ENCODE data around the gene HRAS. TPM values are rescaled to one million over a fixed set of nuclear protein-coding genes. Genes with fewer than 3 reads are reported as not detected.

The HRAS gene
- polyA plus RNA-seq, 1 of the 3 experiments (the other 2 are of a cell fraction), result 217 TPM

DNA sequence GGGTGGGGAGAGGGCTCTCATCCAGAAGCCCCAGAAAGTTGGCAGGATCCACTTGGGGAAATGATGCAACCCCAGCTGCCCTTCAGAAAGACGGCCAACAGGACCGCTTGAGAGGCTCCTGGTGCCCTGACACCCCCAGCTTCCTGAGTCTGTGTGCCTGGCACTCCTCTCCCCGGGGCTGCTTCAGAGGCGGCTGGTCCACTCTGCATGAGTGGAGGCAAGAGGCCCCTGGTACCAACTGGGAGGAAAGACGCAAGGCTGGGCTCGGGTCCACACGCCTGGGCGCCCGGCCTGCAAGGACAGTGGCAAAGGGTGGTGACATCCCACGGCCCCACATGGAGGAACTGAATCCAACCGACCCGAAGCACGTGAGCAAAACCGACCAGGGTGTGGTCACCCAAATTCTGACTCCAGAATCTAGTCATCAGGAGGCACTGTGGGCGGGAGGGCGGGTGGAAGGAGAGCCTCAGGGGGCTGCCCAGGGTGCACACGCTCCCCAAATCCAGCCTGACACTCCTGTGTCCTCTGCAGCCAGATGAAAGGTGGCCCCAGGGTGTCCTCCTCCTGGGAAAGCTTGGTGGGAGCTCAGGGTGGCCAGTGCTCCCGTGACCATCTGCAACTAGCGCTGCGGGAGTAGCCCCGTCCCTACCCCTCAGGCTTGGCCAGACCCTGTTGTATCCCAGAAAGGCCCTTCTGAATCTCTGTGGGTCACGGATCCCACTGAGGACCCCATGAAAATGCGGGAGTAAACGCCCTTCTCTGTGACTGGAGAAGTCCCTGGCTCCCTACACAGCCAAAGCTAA, 32.0 kb downstream of the HRAS start:
- Histone ChIP-seq H3F3A (replicated peaks; ENCODE audit: insufficient read depth) (peaks cover 4% of the 10 kb centered on the region), H3K4me1 (ENCODE audit: control insufficient read depth in 1 of 2, insufficient read depth in 2 of 2, low read depth in 1 of 2, low read length in 1 of 2) (peaks cover 7 to 9% of the 10 kb centered on the region in 2 experiments; a peak in 2 of 4 replicates), H3K4me3 (ENCODE audit: low read depth in 2 of 2, low read length in 1 of 2) (no peak overlapping the region), H3K36me3 (replicated peaks in 1 of 2; ENCODE audit: control insufficient read depth in 1 of 2, insufficient read depth in 2 of 2, low read length in 1 of 2) (peaks cover 9 to 41% of the 10 kb centered on the region in 2 experiments), H3K27ac (ENCODE audit: low read depth in 2 of 2, low read length in 1 of 2) (no peak overlapping the region; a peak in 1 of 4 replicates), H4K20me1 (ENCODE audit: insufficient read depth) (0 out of 2 replicates have a peak, but pooled peaks cover 7% of the 10 kb centered on the region), H3K27me3 (ENCODE audit: insufficient read depth) (no peaks in the 10 kb centered on the region), H2AFZ (ENCODE audit: low read depth) (no peak overlapping the region), H3K9ac (no peak overlapping the region), H3K79me2 (ENCODE audit: insufficient read depth) (peaks cover 51% of the 10 kb centered on the region), H3K4me2 (no peak overlapping the region), H3K9me2 (no peaks in the 10 kb centered on the region), H3K9me3 (no peaks in the 10 kb centered on the region)
- ChIA-PET CTCF (interaction anchor here (0.7 to 1.5 kb wide), 2 partner anchors 16 to 51 kb away, joined by 4 read pairs; no protein-coding TSS in a partner anchor), POLR2A (no interaction called here)
- WGBS (ENCODE audit: low lambda C conversion rate), result 82% methylated on average over 14 of the region's 24 CpGs
- TF ChIP-seq SIN3A (IDR thresholded peaks at IDR 0.05; ENCODE audit: borderline replicate concordance, low read depth, low read length), result no peak
- no peak for TF ChIP-seq FOXJ3 (CRISPR knock-in tag; IDR thresholded peaks at IDR 0.05)
- TF ChIP-seq, protein P1, sequence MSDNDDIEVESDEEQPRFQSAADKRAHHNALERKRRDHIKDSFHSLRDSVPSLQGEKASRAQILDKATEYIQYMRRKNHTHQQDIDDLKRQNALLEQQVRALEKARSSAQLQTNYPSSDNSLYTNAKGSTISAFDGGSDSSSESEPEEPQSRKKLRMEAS (IDR thresholded peaks at IDR 0.05; ENCODE audit: low read depth), result no peak
- no peak for TF ChIP-seq RCOR1 (IDR thresholded peaks at IDR 0.05; ENCODE audit: low read length)
- TF ChIP-seq, protein P2, sequence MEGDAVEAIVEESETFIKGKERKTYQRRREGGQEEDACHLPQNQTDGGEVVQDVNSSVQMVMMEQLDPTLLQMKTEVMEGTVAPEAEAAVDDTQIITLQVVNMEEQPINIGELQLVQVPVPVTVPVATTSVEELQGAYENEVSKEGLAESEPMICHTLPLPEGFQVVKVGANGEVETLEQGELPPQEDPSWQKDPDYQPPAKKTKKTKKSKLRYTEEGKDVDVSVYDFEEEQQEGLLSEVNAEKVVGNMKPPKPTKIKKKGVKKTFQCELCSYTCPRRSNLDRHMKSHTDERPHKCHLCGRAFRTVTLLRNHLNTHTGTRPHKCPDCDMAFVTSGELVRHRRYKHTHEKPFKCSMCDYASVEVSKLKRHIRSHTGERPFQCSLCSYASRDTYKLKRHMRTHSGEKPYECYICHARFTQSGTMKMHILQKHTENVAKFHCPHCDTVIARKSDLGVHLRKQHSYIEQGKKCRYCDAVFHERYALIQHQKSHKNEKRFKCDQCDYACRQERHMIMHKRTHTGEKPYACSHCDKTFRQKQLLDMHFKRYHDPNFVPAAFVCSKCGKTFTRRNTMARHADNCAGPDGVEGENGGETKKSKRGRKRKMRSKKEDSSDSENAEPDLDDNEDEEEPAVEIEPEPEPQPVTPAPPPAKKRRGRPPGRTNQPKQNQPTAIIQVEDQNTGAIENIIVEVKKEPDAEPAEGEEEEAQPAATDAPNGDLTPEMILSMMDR (IDR thresholded peaks at IDR 0.05), result no peak
- TF ChIP-seq, protein P3, sequence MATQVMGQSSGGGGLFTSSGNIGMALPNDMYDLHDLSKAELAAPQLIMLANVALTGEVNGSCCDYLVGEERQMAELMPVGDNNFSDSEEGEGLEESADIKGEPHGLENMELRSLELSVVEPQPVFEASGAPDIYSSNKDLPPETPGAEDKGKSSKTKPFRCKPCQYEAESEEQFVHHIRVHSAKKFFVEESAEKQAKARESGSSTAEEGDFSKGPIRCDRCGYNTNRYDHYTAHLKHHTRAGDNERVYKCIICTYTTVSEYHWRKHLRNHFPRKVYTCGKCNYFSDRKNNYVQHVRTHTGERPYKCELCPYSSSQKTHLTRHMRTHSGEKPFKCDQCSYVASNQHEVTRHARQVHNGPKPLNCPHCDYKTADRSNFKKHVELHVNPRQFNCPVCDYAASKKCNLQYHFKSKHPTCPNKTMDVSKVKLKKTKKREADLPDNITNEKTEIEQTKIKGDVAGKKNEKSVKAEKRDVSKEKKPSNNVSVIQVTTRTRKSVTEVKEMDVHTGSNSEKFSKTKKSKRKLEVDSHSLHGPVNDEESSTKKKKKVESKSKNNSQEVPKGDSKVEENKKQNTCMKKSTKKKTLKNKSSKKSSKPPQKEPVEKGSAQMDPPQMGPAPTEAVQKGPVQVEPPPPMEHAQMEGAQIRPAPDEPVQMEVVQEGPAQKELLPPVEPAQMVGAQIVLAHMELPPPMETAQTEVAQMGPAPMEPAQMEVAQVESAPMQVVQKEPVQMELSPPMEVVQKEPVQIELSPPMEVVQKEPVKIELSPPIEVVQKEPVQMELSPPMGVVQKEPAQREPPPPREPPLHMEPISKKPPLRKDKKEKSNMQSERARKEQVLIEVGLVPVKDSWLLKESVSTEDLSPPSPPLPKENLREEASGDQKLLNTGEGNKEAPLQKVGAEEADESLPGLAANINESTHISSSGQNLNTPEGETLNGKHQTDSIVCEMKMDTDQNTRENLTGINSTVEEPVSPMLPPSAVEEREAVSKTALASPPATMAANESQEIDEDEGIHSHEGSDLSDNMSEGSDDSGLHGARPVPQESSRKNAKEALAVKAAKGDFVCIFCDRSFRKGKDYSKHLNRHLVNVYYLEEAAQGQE (IDR thresholded peaks at IDR 0.05; ENCODE audit: low read depth, low read length), result no peak
- TF ChIP-seq JUND (IDR thresholded peaks at IDR 0.05), result no peak
- TF ChIP-seq, protein P4, sequence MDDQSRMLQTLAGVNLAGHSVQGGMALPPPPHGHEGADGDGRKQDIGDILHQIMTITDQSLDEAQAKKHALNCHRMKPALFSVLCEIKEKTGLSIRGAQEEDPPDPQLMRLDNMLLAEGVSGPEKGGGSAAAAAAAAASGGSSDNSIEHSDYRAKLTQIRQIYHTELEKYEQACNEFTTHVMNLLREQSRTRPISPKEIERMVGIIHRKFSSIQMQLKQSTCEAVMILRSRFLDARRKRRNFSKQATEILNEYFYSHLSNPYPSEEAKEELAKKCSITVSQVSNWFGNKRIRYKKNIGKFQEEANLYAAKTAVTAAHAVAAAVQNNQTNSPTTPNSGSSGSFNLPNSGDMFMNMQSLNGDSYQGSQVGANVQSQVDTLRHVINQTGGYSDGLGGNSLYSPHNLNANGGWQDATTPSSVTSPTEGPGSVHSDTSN (IDR thresholded peaks at IDR 0.05), result no peak
- TF ChIP-seq TEAD4 (IDR thresholded peaks at IDR 0.05; ENCODE audit: borderline replicate concordance, insufficient read depth), result no peak
- TF ChIP-seq EZH2phosphoT487 (IDR thresholded peaks at IDR 0.05; ENCODE audit: borderline replicate concordance, low read depth), result no peak
- no peak for TF ChIP-seq MEF2A (IDR thresholded peaks at IDR 0.05; ENCODE audit: borderline replicate concordance, low read depth)
- TF ChIP-seq, protein P5, sequence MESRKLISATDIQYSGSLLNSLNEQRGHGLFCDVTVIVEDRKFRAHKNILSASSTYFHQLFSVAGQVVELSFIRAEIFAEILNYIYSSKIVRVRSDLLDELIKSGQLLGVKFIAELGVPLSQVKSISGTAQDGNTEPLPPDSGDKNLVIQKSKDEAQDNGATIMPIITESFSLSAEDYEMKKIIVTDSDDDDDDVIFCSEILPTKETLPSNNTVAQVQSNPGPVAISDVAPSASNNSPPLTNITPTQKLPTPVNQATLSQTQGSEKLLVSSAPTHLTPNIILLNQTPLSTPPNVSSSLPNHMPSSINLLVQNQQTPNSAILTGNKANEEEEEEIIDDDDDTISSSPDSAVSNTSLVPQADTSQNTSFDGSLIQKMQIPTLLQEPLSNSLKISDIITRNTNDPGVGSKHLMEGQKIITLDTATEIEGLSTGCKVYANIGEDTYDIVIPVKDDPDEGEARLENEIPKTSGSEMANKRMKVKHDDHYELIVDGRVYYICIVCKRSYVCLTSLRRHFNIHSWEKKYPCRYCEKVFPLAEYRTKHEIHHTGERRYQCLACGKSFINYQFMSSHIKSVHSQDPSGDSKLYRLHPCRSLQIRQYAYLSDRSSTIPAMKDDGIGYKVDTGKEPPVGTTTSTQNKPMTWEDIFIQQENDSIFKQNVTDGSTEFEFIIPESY (IDR thresholded peaks at IDR 0.05; ENCODE audit: borderline replicate concordance, low read depth), result no peak
- TF ChIP-seq FOXM1 (IDR thresholded peaks at IDR 0.05; ENCODE audit: low read depth), result no peak
- TF ChIP-seq SMC3 (IDR thresholded peaks at IDR 0.05; ENCODE audit: low read depth, low read length), result no peak
- TF ChIP-seq, protein P6, sequence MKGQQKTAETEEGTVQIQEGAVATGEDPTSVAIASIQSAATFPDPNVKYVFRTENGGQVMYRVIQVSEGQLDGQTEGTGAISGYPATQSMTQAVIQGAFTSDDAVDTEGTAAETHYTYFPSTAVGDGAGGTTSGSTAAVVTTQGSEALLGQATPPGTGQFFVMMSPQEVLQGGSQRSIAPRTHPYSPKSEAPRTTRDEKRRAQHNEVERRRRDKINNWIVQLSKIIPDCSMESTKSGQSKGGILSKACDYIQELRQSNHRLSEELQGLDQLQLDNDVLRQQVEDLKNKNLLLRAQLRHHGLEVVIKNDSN (IDR thresholded peaks at IDR 0.05; ENCODE audit: borderline replicate concordance, low read depth), result no peak
- no peak for TF ChIP-seq TAF1 (IDR thresholded peaks at IDR 0.05; ENCODE audit: borderline replicate concordance, low read depth, low read length)
- TF ChIP-seq, protein P7, sequence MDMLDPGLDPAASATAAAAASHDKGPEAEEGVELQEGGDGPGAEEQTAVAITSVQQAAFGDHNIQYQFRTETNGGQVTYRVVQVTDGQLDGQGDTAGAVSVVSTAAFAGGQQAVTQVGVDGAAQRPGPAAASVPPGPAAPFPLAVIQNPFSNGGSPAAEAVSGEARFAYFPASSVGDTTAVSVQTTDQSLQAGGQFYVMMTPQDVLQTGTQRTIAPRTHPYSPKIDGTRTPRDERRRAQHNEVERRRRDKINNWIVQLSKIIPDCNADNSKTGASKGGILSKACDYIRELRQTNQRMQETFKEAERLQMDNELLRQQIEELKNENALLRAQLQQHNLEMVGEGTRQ (IDR thresholded peaks at IDR 0.05; ENCODE audit: borderline replicate concordance, low read depth, low read length), result no peak
- TF ChIP-seq FOSL2 (IDR thresholded peaks at IDR 0.05; ENCODE audit: borderline replicate concordance, low read depth), result no peak
- no peak for DNase-seq
